Osteoblast (primary cell): ENCODE results near the gene RNFT2. TPM values are rescaled to one million over a fixed set of nuclear protein-coding genes. Genes with fewer than 3 reads are reported as not detected.

Experiments
- DNase-seq: peaks from one replicate; pipeline ENCODE4 v3.0.0; 2011; ENCODE audit warnings: low spot score, mixed read lengths; ENCODE audit not compliant: insufficient read length; ENCODE audit errors: missing footprints
- H2AFZ ChIP-seq: 2 replicates; pipeline ENCODE4 v1.6.0; 2011; ENCODE audit warnings: mild to moderate bottlenecking, low read length
- H3K27ac ChIP-seq: 2 replicates; pipeline ENCODE4 v1.5.1; 2011; ENCODE audit warnings: mild to moderate bottlenecking, low read depth, low read length, moderate library complexity
- H3K27me3 ChIP-seq: 2 replicates; pipeline ENCODE4 v1.6.0; 2012; ENCODE audit warnings: mild to moderate bottlenecking, control low read depth, inconsistent platforms, low read length, moderate library complexity; ENCODE audit not compliant: insufficient read depth
- H3K36me3 ChIP-seq: 2 replicates; pipeline ENCODE4 v1.5.1; 2011; ENCODE audit warnings: mild to moderate bottlenecking, low read length, control low read depth, moderate library complexity; ENCODE audit not compliant: insufficient read depth
- H3K4me1 ChIP-seq: 2 replicates; pipeline ENCODE4 v1.5.1; 2011; ENCODE audit warnings: mild to moderate bottlenecking, low read length, control low read depth, moderate library complexity; ENCODE audit not compliant: insufficient read depth
- H3K4me2 ChIP-seq: 2 replicates; pipeline ENCODE4 v1.6.0; 2011; ENCODE audit warnings: mild to moderate bottlenecking, low read length; ENCODE audit not compliant: insufficient read depth
- H3K4me3 ChIP-seq: fragments of 200-600 bp; sonication (generic); 3 replicates; pipeline ENCODE4 v1.5.1; 2012; ENCODE audit warnings: mild to moderate bottlenecking, low read length, inconsistent platforms; ENCODE audit not compliant: insufficient read depth
- H3K79me2 ChIP-seq: 2 replicates; pipeline ENCODE4 v1.6.0; 2012; ENCODE audit warnings: mild to moderate bottlenecking, low read length, control low read depth, inconsistent platforms; ENCODE audit not compliant: insufficient read depth
- H3K9me3 ChIP-seq: 2 replicates; pipeline ENCODE4 v1.5.1; 2011; ENCODE audit warnings: low read depth, low read length, control low read depth
- H4K20me1 ChIP-seq: 2 replicates; pipeline ENCODE4 v1.6.0; 2012; ENCODE audit warnings: mild to moderate bottlenecking, low read length, control low read depth; ENCODE audit not compliant: insufficient read depth
- total RNA-seq: library from RNA; depleted of rRNA; stranded (reverse); fragments of >200 nt; gene quantifications from 2 replicates; pipeline ENCODE4 v1.2.3, GENCODE V29; 2012
- TF ChIP-seq, protein P1 (sequence below): IDR thresholded peaks from 2 replicates; pipeline ENCODE4 v1.5.1; 2011; ENCODE audit warnings: mild to moderate bottlenecking, low read depth, low read length, moderate library complexity; ENCODE audit errors: extremely low read depth

The RNFT2 gene
- total RNA-seq, 1 donor: 3.3 TPM

DNA sequence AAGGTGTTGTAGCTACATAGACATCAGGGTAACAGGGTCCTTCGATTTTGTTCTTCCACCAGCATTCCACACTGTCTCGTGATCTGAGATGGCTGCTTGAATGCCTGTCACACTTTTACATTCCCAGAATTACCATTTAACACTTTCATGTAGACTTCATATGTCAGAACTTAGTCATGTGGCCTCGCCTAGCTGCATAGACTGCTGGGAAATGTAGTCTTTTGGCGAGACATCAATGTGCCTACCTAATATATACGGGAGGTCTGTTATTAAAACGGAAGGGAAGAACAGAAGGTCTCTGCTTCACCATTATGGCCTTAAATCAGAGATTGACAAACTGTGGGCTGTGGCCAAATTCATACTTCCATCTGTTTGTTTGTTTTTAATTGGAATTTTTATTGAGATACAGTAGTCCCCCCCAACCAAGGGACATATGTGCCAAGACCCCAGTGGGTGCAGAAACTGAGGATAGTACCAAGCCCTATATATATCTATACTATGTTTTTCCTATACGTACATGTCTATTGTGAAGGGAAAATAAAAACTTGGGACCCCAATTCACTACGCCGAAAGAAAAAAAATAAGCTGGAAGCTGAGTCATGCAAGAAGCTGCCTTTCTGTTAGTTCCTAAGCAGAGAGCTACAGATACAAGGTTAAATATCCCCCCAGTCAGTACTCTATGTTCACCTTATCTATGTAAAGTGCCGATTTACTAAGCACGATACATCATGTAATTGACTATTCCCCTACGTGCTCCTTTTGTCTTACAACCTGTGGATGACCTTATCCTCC, 154.4 kb downstream of the RNFT2 start:
- Histone ChIP-seq H3K4me3 (no peak overlapping the region), H3K9me3 (no peaks in the 10 kb centered on the region), H3K4me1 (no peaks in the 10 kb centered on the region), H2AFZ (no peak overlapping the region), H3K27me3 (peaks cover 2% of the 10 kb centered on the region), H3K36me3 (no peaks in the 10 kb centered on the region), H3K27ac (no peak overlapping the region), H3K4me2 (no peak overlapping the region), H4K20me1 (no peaks in the 10 kb centered on the region), H3K79me2 (no peaks in the 10 kb centered on the region)
- TF ChIP-seq, protein P1, sequence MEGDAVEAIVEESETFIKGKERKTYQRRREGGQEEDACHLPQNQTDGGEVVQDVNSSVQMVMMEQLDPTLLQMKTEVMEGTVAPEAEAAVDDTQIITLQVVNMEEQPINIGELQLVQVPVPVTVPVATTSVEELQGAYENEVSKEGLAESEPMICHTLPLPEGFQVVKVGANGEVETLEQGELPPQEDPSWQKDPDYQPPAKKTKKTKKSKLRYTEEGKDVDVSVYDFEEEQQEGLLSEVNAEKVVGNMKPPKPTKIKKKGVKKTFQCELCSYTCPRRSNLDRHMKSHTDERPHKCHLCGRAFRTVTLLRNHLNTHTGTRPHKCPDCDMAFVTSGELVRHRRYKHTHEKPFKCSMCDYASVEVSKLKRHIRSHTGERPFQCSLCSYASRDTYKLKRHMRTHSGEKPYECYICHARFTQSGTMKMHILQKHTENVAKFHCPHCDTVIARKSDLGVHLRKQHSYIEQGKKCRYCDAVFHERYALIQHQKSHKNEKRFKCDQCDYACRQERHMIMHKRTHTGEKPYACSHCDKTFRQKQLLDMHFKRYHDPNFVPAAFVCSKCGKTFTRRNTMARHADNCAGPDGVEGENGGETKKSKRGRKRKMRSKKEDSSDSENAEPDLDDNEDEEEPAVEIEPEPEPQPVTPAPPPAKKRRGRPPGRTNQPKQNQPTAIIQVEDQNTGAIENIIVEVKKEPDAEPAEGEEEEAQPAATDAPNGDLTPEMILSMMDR: no peak
- DNase-seq: no peak

DNA sequence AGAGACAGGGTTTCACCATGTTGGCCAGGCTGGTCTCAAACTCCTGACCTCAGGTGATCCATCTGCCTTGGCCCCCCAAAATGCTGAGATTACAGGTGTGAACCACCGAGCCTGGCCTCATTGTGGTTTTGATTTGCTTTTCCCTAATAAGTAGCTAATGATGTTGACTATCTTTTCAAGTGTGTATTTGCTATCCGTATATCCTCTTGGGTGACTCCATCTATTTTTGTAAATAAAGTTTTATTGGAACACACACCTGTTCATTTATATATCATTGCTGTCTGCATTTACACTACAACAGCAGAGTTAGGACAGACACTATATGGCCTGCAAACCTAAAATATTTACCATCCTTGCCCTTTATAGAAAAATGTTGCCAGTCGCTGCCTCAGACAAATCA, 156.8 kb downstream of the RNFT2 start:
- Histone ChIP-seq H2AFZ (no peak overlapping the region), H4K20me1 (no peaks in the 10 kb centered on the region), H3K4me3 (no peak overlapping the region), H3K79me2 (no peaks in the 10 kb centered on the region), H3K4me1 (no peaks in the 10 kb centered on the region), H3K4me2 (no peak overlapping the region), H3K36me3 (no peaks in the 10 kb centered on the region), H3K27me3 (peaks cover 7% of the 10 kb centered on the region), H3K27ac (no peak overlapping the region), H3K9me3 (no peaks in the 10 kb centered on the region)
- TF ChIP-seq, protein P1: no peak
- DNase-seq: no peak

DNA sequence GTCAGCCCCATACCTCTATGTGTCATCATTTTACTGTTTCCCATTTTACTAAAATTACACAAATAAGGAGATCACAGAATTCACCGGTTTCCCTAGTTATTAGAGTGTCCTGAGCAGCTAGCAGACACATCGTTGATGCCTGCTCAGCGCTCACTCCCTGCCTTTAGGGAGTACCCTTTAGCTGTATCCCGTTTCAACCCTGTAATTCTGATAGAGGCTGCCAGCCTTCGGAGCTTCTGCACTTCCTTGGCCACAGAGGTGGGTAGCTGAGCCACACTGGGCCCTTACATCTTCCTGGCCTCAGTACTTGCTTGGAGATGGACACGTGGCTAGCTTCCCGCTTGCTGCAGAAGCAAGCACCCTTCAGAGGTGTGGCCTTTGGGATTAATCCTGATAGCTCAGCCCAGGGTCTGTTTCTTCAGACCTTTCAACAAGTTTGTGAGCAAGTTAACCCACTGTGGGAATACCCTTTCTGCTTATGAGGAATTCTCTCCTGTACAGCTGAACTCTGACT, 158.4 kb downstream of the RNFT2 start:
- no peaks in the 10 kb centered on the region for H3K36me3 ChIP-seq
- H3K27me3 ChIP-seq: peaks cover 12% of the 10 kb centered on the region
- DNase-seq: no peak
- no peak overlapping the region for H2AFZ ChIP-seq
- H3K79me2 ChIP-seq: no peaks in the 10 kb centered on the region
- TF ChIP-seq, protein P1: no peak
- no peak overlapping the region for H3K27ac ChIP-seq
- no peak overlapping the region for H3K4me3 ChIP-seq
- no peak overlapping the region for H3K4me2 ChIP-seq
- H3K9me3 ChIP-seq: no peaks in the 10 kb centered on the region
- no peaks in the 10 kb centered on the region for H4K20me1 ChIP-seq
- H3K4me1 ChIP-seq: no peaks in the 10 kb centered on the region

DNA sequence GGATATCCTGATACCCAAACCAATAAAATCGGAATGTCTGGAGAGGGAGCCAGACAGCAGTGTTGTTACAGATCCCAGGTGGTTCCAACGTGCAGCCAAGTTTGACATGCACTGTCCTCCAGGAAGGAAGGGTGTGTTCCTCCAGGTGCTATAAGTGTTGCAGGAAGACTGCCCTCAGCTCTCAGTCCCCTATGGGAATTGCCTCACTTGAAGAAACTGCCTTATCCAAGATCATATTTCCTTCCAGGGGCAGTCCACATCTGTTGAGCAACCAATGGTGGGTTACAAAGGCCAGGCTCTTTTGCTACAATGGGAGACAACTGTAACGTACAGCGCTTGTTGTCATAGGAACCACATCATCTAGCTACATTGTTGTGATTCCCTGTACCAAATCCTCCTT, 159.4 kb downstream of the RNFT2 start:
- DNase-seq: no peak
- no peaks in the 10 kb centered on the region for H3K4me1 ChIP-seq
- H3K4me2 ChIP-seq: no peak overlapping the region
- peaks cover 12% of the 10 kb centered on the region for H3K27me3 ChIP-seq
- H3K36me3 ChIP-seq: no peaks in the 10 kb centered on the region
- H3K4me3 ChIP-seq: no peak overlapping the region
- H3K9me3 ChIP-seq: no peaks in the 10 kb centered on the region
- TF ChIP-seq, protein P1: no peak
- no peak overlapping the region for H2AFZ ChIP-seq
- no peaks in the 10 kb centered on the region for H3K79me2 ChIP-seq
- H4K20me1 ChIP-seq: no peaks in the 10 kb centered on the region
- H3K27ac ChIP-seq: no peak overlapping the region
